Liver (tissue), 3 donors: ENCODE results near the gene OR2A12.

Source experiments
- CTCF ChIP-seq: fragments of 150-350 bp; IDR thresholded peaks from 2 replicates; pipeline ENCODE4 v1.5.1; 2017; ENCODE audit warnings: improper control_type of control experiment, low read depth, low read length; ENCODE audit not compliant: missing input control
- EGR1 ChIP-seq, 2 donors: IDR thresholded peaks; 2 replicates each; pipeline ENCODE4 v1.6.1; 2016 to 2018; ENCODE audit warnings: antibody characterized with exemption in 2 of 2, low read depth in 2 of 2
- FOXA1 ChIP-seq: IDR thresholded peaks from 2 replicates; pipeline ENCODE4 v1.6.1; 2016; ENCODE audit warnings: antibody characterized with exemption
- FOXA2 ChIP-seq: IDR thresholded peaks from 2 replicates; pipeline ENCODE4 v1.6.1; 2016; ENCODE audit warnings: antibody characterized with exemption
- GABPA ChIP-seq, 2 donors: IDR thresholded peaks in 1 of 2; conservative IDR thresholded peaks in 1 of 2; 2 replicates each; pipeline ENCODE4 v1.6.1; 2016; ENCODE audit warnings: antibody characterized with exemption in 2 of 2, mild to moderate bottlenecking in 1 of 2, moderate library complexity in 1 of 2
- JUND ChIP-seq, 2 donors: IDR thresholded peaks; 2 replicates each; pipeline ENCODE4 v1.6.1; 2016; ENCODE audit warnings: antibody characterized with exemption in 2 of 2
- MAX ChIP-seq: IDR thresholded peaks from 2 replicates; pipeline ENCODE4 v1.6.1; 2016; ENCODE audit warnings: antibody characterized with exemption
- RAD21 ChIP-seq, 2 donors: IDR thresholded peaks; 2 replicates each; pipeline ENCODE4 v1.6.1; 2016; ENCODE audit warnings: antibody characterized with exemption in 2 of 2, mild to moderate bottlenecking in 2 of 2
- RXRA ChIP-seq, 2 donors: IDR thresholded peaks; 2 replicates each; pipeline ENCODE4 v1.6.1; 2017 to 2018; ENCODE audit warnings: antibody characterized with exemption in 2 of 2, mild to moderate bottlenecking in 1 of 2
- TAF1 ChIP-seq: conservative IDR thresholded peaks from 2 replicates; pipeline ENCODE4 v1.6.1; 2016; ENCODE audit warnings: antibody characterized with exemption, mild to moderate bottlenecking
- TF ChIP-seq, protein P1 (sequence below): IDR thresholded peaks from 2 replicates; pipeline ENCODE4 v1.6.1; 2016; ENCODE audit warnings: antibody characterized with exemption, mild to moderate bottlenecking
- TF ChIP-seq, protein P2 (sequence below): IDR thresholded peaks from 2 replicates; pipeline ENCODE4 v1.6.1; 2016; ENCODE audit warnings: antibody characterized with exemption
- donor health status: healthy.
- donor health status: healthy.

- TF ChIP-seq CTCF (no peak), FOXA2 (no peak), EGR1 (IDR thresholded peaks at IDR 0.05; ENCODE audit: low read depth in 2 of 2) (no peak), RXRA (IDR thresholded peaks at IDR 0.05) (no peak), MAX (no peak), JUND (IDR thresholded peaks at IDR 0.05) (no peak), TAF1 (no peak), FOXA1 (no peak), GABPA (IDR thresholded peaks at IDR 0.05 in 1 of 2, conservative IDR thresholded peaks at IDR 0.05 in 1 of 2) (no peak), RAD21 (IDR thresholded peaks at IDR 0.05) (no peak)
- TF ChIP-seq, protein P1, sequence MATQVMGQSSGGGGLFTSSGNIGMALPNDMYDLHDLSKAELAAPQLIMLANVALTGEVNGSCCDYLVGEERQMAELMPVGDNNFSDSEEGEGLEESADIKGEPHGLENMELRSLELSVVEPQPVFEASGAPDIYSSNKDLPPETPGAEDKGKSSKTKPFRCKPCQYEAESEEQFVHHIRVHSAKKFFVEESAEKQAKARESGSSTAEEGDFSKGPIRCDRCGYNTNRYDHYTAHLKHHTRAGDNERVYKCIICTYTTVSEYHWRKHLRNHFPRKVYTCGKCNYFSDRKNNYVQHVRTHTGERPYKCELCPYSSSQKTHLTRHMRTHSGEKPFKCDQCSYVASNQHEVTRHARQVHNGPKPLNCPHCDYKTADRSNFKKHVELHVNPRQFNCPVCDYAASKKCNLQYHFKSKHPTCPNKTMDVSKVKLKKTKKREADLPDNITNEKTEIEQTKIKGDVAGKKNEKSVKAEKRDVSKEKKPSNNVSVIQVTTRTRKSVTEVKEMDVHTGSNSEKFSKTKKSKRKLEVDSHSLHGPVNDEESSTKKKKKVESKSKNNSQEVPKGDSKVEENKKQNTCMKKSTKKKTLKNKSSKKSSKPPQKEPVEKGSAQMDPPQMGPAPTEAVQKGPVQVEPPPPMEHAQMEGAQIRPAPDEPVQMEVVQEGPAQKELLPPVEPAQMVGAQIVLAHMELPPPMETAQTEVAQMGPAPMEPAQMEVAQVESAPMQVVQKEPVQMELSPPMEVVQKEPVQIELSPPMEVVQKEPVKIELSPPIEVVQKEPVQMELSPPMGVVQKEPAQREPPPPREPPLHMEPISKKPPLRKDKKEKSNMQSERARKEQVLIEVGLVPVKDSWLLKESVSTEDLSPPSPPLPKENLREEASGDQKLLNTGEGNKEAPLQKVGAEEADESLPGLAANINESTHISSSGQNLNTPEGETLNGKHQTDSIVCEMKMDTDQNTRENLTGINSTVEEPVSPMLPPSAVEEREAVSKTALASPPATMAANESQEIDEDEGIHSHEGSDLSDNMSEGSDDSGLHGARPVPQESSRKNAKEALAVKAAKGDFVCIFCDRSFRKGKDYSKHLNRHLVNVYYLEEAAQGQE = no peak
- TF ChIP-seq, protein P2, sequence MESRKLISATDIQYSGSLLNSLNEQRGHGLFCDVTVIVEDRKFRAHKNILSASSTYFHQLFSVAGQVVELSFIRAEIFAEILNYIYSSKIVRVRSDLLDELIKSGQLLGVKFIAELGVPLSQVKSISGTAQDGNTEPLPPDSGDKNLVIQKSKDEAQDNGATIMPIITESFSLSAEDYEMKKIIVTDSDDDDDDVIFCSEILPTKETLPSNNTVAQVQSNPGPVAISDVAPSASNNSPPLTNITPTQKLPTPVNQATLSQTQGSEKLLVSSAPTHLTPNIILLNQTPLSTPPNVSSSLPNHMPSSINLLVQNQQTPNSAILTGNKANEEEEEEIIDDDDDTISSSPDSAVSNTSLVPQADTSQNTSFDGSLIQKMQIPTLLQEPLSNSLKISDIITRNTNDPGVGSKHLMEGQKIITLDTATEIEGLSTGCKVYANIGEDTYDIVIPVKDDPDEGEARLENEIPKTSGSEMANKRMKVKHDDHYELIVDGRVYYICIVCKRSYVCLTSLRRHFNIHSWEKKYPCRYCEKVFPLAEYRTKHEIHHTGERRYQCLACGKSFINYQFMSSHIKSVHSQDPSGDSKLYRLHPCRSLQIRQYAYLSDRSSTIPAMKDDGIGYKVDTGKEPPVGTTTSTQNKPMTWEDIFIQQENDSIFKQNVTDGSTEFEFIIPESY = no peak
Observed at GRCh38 chr7:144142187-144142586, 56.1 kb downstream of the OR2A12 start.
